A549 treated with DMSO at 1 μM for 4 hours (cell line): ENCODE results near the gene OR6C68. TPM values are rescaled to one million over a fixed set of nuclear protein-coding genes. Genes with fewer than 3 reads are reported as not detected.

Source experiments
- total RNA-seq: library from RNA; stranded (reverse); fragments of 200-300 nt; extraction: Qiagen RNA extraction; gene quantifications from 5 replicates; pipeline ENCODE4 v1.2.3, GENCODE V29; 2022; ENCODE audit warnings: low read depth

OR6C68 gene
- total RNA-seq = not detected in 5 replicates

DNA sequence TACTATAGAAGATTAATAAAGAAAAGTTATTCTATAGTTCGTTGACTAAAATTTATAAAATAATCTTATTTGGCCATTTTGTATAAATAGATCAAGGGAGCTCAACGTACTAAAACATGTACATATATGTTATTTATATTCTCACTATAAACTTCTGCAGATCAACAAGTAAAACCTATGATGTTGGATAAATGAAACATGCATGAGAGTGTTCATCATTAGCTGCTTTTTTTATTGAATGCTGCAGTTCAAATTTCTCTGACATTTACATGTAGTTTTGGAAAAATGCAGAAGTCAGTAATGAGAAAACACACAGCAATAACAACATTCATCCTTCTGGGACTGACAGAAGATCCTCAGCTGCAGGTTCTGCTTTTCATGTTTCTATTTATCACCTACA is at the start of gene OR6C68:
TSS of gene OR6C68 (plus strand) at position 301 of the 400 bp plus-strand sequence. CDS start at position 301, 0 bp downstream.

DNA sequence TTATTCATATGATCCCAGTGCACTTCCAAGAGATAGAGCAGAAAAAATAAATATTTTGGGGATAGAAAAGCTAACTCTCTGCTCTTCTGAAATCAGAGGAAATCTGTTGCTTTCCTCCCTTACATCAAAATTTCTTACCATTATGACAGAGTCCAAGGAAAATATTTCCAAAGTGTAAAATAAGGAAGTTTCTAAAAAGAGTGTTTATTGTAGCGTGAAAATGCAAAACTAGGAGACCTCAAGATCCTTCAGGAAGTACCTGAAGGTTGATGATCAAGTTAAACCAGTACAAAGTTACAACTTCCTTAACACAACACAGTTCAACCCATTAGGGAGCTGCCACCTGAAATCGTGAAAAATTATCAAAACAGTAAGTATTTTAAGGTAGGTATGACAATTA is 48.4 kb upstream of the OR6C68 start, which contains the start of gene OR6C2:
TSS of gene OR6C2 (plus strand) at position 301 of the 400 bp plus-strand sequence. CDS start 8,138 bp downstream, outside the sequence.

DNA sequence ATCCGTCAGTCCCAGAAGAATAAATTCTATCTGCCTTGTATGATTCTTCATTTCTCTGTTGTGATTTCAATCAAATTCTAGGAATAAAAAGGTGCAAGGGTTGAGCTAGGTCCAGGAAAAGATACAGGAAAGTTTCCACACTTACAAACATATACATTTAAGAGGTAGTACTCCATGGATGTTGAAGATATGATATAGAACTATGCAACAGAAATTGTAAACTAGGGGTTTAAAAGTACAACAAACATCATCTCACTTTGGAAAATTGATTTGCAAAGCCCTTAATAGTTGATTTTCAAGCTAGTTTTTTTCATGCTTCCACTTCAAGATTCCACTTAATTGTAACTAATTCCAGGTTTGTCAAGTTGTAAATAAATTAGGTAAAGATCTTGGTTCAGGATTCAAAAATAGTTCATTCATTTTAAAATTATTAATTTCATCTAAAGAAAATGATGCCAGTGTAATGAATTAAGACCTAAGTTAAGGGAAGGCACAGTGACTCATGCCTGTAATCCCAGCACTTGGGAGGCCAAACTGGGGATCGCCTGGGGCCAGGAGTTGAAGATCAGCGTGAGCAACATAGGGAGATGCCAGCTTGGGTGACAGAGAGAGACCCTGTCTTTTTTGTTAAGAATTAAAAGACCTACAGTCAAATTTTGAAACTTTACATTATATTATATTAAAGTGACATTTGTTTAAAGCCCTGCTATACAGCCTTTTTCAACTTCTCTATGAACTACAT is 21.9 kb upstream of the OR6C68 start, which contains the start of gene OR6C70:
TSS of gene OR6C70 (minus strand) at position 51 of the 742 bp plus-strand sequence. CDS start at position 51, 0 bp downstream.

Other genes with a start within 250 kb of the OR6C68 start
- gene OR6C74, start 247.8 kb upstream of the OR6C68 start, total RNA-seq = not detected in 5 replicates
- not detected in 5 replicates for gene OR6C6, start 195.8 kb upstream of the OR6C68 start, total RNA-seq
- not detected in 5 replicates for gene OR6C1, start 178.0 kb upstream of the OR6C68 start, total RNA-seq
- not detected in 5 replicates for gene OR6C3, start 161.6 kb upstream of the OR6C68 start, total RNA-seq
- not detected in 5 replicates for gene OR6C75, start 129.4 kb upstream of the OR6C68 start, total RNA-seq
- not detected in 5 replicates for gene OR6C65, start 91.8 kb upstream of the OR6C68 start, total RNA-seq
- gene OR6C76, start 66.1 kb upstream of the OR6C68 start, total RNA-seq = not detected in 5 replicates
- not detected in 5 replicates for gene OR6C2, start 48.3 kb upstream of the OR6C68 start, total RNA-seq
- gene OR6C70, start 22.2 kb upstream of the OR6C68 start, total RNA-seq = not detected in 5 replicates
- not detected in 5 replicates for gene OR6C4, start 57.2 kb downstream of the OR6C68 start, total RNA-seq
- gene OR2AP1, start 80.1 kb downstream of the OR6C68 start, total RNA-seq = not detected in 5 replicates
- gene OR10P1, start 144.5 kb downstream of the OR6C68 start, total RNA-seq = not detected in 5 replicates
- 1.1 to 1.4 TPM (median 1.2 TPM) in 5 replicates for gene ITGA7, start 215.5 kb downstream of the OR6C68 start, total RNA-seq
- 129 to 138 TPM (median 136 TPM) in 5 replicates for gene BLOC1S1, start 223.7 kb downstream of the OR6C68 start, total RNA-seq
- gene RDH5, start 228.0 kb downstream of the OR6C68 start, total RNA-seq = 2.3 to 3.2 TPM (median 2.5 TPM) in 5 replicates
- 649 to 733 TPM (median 670 TPM) in 5 replicates for gene CD63, start 236.6 kb downstream of the OR6C68 start, total RNA-seq